ENCODE data around the gene DEDD.

Gene DEDD

DNA sequence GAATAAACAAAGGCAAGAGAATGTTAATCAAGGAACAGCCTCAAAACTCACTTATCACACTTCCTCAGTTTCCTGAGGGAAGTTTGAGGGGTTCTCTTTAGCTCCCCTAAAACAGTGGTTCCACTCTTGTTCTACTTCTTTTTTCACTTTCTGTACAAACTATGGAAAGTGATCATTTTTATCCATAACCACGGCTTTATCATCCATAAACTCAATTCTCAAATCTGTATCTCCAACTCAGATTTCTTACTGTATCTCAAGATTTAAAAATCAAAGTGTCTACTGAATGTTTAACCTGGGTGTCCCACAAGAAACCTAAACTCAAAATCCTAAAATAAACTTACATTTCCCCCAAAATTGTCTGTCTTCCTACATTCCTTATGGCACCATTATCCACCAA lies 18.6 kb downstream of the DEDD start:
- Histone ChIP-seq H3K4me2 (ENCODE audit: low read length) (no peak overlapping the region), H4K20me1 (ENCODE audit: insufficient read depth, low read length) (peaks cover 42% of the 10 kb centered on the region), H3K9me3 (ENCODE audit: insufficient read depth, low read length) (no peaks in the 10 kb centered on the region), H3K79me2 (ENCODE audit: low read length) (peaks cover 100% of the 10 kb centered on the region), H3K4me3 (ENCODE audit: low read length) (no peak overlapping the region), H3K36me3 (replicated peaks; ENCODE audit: low read depth, low read length) (peaks cover 16% of the 10 kb centered on the region), H3K27me3 (ENCODE audit: low read depth, low read length) (no peaks in the 10 kb centered on the region), H3K9ac (ENCODE audit: low read length) (no peak overlapping the region), H3K27ac (ENCODE audit: low read length) (no peak overlapping the region), H2AFZ (ENCODE audit: low read depth, low read length) (no peak overlapping the region), H3K4me1 (ENCODE audit: low read length) (peaks cover 24% of the 10 kb centered on the region)
- TF ChIP-seq, protein P1, sequence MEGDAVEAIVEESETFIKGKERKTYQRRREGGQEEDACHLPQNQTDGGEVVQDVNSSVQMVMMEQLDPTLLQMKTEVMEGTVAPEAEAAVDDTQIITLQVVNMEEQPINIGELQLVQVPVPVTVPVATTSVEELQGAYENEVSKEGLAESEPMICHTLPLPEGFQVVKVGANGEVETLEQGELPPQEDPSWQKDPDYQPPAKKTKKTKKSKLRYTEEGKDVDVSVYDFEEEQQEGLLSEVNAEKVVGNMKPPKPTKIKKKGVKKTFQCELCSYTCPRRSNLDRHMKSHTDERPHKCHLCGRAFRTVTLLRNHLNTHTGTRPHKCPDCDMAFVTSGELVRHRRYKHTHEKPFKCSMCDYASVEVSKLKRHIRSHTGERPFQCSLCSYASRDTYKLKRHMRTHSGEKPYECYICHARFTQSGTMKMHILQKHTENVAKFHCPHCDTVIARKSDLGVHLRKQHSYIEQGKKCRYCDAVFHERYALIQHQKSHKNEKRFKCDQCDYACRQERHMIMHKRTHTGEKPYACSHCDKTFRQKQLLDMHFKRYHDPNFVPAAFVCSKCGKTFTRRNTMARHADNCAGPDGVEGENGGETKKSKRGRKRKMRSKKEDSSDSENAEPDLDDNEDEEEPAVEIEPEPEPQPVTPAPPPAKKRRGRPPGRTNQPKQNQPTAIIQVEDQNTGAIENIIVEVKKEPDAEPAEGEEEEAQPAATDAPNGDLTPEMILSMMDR (IDR thresholded peaks at IDR 0.05; ENCODE audit: low read depth, low read length), result no peak
- TF ChIP-seq EZH2phosphoT487 (IDR thresholded peaks at IDR 0.05; ENCODE audit: low read depth), result no peak

DNA sequence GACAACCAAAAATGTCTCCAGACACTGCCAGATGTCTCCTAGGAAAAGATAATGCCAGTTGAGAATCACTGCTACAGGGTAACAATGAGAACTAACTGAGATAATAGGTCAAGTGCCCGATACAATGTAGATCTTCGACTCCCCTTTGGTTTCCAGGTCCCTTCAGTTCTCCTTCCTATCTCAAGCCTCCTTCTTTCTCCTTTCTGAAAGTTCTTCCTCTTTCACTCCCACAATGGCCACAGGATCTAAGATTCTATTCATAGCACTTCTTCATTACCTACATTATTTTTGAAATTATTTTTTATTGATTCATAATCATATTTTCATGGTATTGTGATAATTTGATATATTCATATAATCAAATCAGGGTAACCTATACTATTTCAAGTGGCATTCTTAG lies 20.9 kb downstream of the DEDD start:
- H3K4me3 ChIP-seq (ENCODE audit: low read length), result no peak overlapping the region
- H3K27me3 ChIP-seq (ENCODE audit: low read depth, low read length), result no peaks in the 10 kb centered on the region
- H3K9ac ChIP-seq (ENCODE audit: low read length), result no peak overlapping the region
- H3K9me3 ChIP-seq (ENCODE audit: insufficient read depth, low read length), result no peaks in the 10 kb centered on the region
- H3K79me2 ChIP-seq (ENCODE audit: low read length), result peaks cover 98% of the 10 kb centered on the region
- H3K4me1 ChIP-seq (ENCODE audit: low read length), result peaks cover 15% of the 10 kb centered on the region
- H3K4me2 ChIP-seq (ENCODE audit: low read length), result no peak overlapping the region
- no peak overlapping the region for H3K27ac ChIP-seq (ENCODE audit: low read length)
- H3K36me3 ChIP-seq (replicated peaks; ENCODE audit: low read depth, low read length), result peaks cover 19% of the 10 kb centered on the region
- no peak for TF ChIP-seq EZH2phosphoT487 (IDR thresholded peaks at IDR 0.05; ENCODE audit: low read depth)
- TF ChIP-seq, protein P1 (IDR thresholded peaks at IDR 0.05; ENCODE audit: low read depth, low read length), result no peak
- no peak overlapping the region for H2AFZ ChIP-seq (ENCODE audit: low read depth, low read length)
- H4K20me1 ChIP-seq (ENCODE audit: insufficient read depth, low read length), result peaks cover 42% of the 10 kb centered on the region

DNA sequence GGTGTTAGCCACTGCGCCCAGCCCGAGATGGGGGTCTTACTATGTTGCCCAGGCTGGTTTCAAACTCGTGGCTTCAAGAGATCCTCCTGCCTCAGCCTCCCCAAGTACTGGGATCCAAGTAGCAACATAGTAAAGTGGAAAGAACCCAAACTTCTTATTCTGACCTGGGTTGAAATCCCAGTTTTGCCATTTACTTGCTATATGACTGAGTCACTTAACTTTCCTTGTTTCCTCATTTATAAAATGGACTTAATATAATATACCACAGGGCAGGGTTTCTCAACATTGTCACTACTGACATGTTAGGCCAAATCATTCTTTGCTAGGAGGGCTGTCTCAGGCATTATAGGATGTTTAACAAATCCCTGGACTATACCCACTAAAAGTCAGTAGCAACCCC lies 21.4 kb downstream of the DEDD start:
- H4K20me1 ChIP-seq (ENCODE audit: insufficient read depth, low read length), result peaks cover 44% of the 10 kb centered on the region
- peaks cover 21% of the 10 kb centered on the region for H3K36me3 ChIP-seq (replicated peaks; ENCODE audit: low read depth, low read length)

DNA sequence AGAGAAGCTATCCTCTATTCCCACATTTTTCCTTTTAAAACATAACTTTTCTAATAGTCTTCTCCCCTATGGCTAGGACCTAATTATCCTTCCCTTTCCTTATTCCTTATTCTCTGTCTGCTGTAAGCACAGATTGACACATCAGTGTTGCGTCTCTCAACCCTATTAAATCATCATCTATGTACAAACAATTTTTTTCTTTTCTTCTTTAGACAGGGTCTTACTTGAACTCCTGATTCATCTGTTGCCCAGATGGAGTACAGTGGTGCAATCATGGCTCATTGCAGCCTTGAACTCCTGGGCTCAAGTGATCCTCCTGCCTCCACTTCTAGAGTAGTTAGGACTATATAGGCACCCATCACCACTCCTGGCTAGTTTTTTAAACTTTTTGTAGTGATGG lies 26.0 kb downstream of the DEDD start:
- Histone ChIP-seq H3K4me3 (ENCODE audit: low read length) (no peak overlapping the region), H3K4me2 (ENCODE audit: low read length) (no peak overlapping the region), H3K9ac (ENCODE audit: low read length) (no peak overlapping the region), H2AFZ (ENCODE audit: low read depth, low read length) (no peak overlapping the region), H3K79me2 (ENCODE audit: low read length) (peaks cover 87% of the 10 kb centered on the region), H3K9me3 (ENCODE audit: insufficient read depth, low read length) (no peaks in the 10 kb centered on the region), H3K4me1 (ENCODE audit: low read length) (peaks cover 3% of the 10 kb centered on the region; the same call in 1 of the 2 replicates), H3K27ac (ENCODE audit: low read length) (no peak overlapping the region), H3K27me3 (ENCODE audit: low read depth, low read length) (no peaks in the 10 kb centered on the region), H3K36me3 (replicated peaks; ENCODE audit: low read depth, low read length) (peaks cover 29% of the 10 kb centered on the region), H4K20me1 (ENCODE audit: insufficient read depth, low read length) (peaks cover 10% of the 10 kb centered on the region)
- TF ChIP-seq EZH2phosphoT487 (IDR thresholded peaks at IDR 0.05; ENCODE audit: low read depth), result no peak
- TF ChIP-seq, protein P1 (IDR thresholded peaks at IDR 0.05; ENCODE audit: low read depth, low read length), result no peak

More for the DNA sequence above, 21.4 kb downstream of the DEDD start:
- TF ChIP-seq EZH2phosphoT487 (IDR thresholded peaks at IDR 0.05; ENCODE audit: low read depth), result no peak
- TF ChIP-seq, protein P1 (IDR thresholded peaks at IDR 0.05; ENCODE audit: low read depth, low read length), result no peak
- Histone ChIP-seq H3K9me3 (ENCODE audit: insufficient read depth, low read length) (no peaks in the 10 kb centered on the region), H3K4me1 (ENCODE audit: low read length) (peaks cover 13% of the 10 kb centered on the region), H3K4me2 (ENCODE audit: low read length) (no peak overlapping the region), H2AFZ (ENCODE audit: low read depth, low read length) (no peak overlapping the region), H3K4me3 (ENCODE audit: low read length) (no peak overlapping the region), H3K79me2 (ENCODE audit: low read length) (peaks cover 98% of the 10 kb centered on the region), H3K27me3 (ENCODE audit: low read depth, low read length) (no peaks in the 10 kb centered on the region), H3K9ac (ENCODE audit: low read length) (no peak overlapping the region), H3K27ac (ENCODE audit: low read length) (no peak overlapping the region)

Measured in OCI-LY3 (cell line).